Measurements from ENCODE around the gene CCDC70. TPM values are rescaled to one million over a fixed set of nuclear protein-coding genes. Genes with fewer than 3 reads are reported as not detected.
A peak's percentile ranks its signal among the peaks of the same experiment; 100 is the strongest.

The CCDC70 gene
- total RNA-seq, 1 donor from 2014 or later = not detected

- peak; percentile 81 for DNase-seq (ENCODE audit: extremely low spot score, unreplicated experiment)
- Mint-ChIP-seq H3K27me3 (ENCODE audit: unreplicated experiment) (peaks cover 27% of the 10 kb centered on the region), H3K36me3 (ENCODE audit: unreplicated experiment) (no peaks in the 10 kb centered on the region), H3K27ac (ENCODE audit: unreplicated experiment) (no peak overlapping the region), H3K4me1 (ENCODE audit: unreplicated experiment) (no peaks in the 10 kb centered on the region), H3K4me3 (ENCODE audit: unreplicated experiment) (no peak overlapping the region), H3K9me3 (ENCODE audit: unreplicated experiment) (no peaks in the 10 kb centered on the region)
- no peak for TF ChIP-seq CTCF (IDR thresholded peaks at IDR 0.05)
Measured at GRCh38 chr13:51882570-51883225, 20.9 kb downstream of the CCDC70 start.

- H3K4me3 Mint-ChIP-seq (ENCODE audit: unreplicated experiment) = no peak overlapping the region
- no peak overlapping the region for H3K27ac Mint-ChIP-seq (ENCODE audit: unreplicated experiment)
- DNase-seq (ENCODE audit: extremely low spot score, unreplicated experiment) = peak; percentile 64
- H3K36me3 Mint-ChIP-seq (ENCODE audit: unreplicated experiment) = no peaks in the 10 kb centered on the region
- no peaks in the 10 kb centered on the region for H3K9me3 Mint-ChIP-seq (ENCODE audit: unreplicated experiment)
- TF ChIP-seq CTCF (IDR thresholded peaks at IDR 0.05) = no peak
- no peaks in the 10 kb centered on the region for H3K4me1 Mint-ChIP-seq (ENCODE audit: unreplicated experiment)
- H3K27me3 Mint-ChIP-seq (ENCODE audit: unreplicated experiment) = peaks cover 27% of the 10 kb centered on the region
Measured at GRCh38 chr13:51883226-51883600, 21.4 kb downstream of the CCDC70 start.

- H3K27ac Mint-ChIP-seq (ENCODE audit: unreplicated experiment) = no peak overlapping the region
- H3K4me3 Mint-ChIP-seq (ENCODE audit: unreplicated experiment) = no peak overlapping the region
- TF ChIP-seq CTCF (IDR thresholded peaks at IDR 0.05) = no peak
- no peaks in the 10 kb centered on the region for H3K4me1 Mint-ChIP-seq (ENCODE audit: unreplicated experiment)
- peaks cover 33% of the 10 kb centered on the region for H3K27me3 Mint-ChIP-seq (ENCODE audit: unreplicated experiment)
- peak; percentile 2 for DNase-seq (ENCODE audit: extremely low spot score, unreplicated experiment)
- H3K36me3 Mint-ChIP-seq (ENCODE audit: unreplicated experiment) = no peaks in the 10 kb centered on the region
- H3K9me3 Mint-ChIP-seq (ENCODE audit: unreplicated experiment) = no peaks in the 10 kb centered on the region
Measured at GRCh38 chr13:51885651-51886050, 23.9 kb downstream of the CCDC70 start.

GRCh38 chr13:51887468-51887867, 25.7 kb downstream of the CCDC70 start:
- DNase-seq (ENCODE audit: extremely low spot score, unreplicated experiment) = peak; percentile 27
- H3K27ac Mint-ChIP-seq (ENCODE audit: unreplicated experiment) = no peak overlapping the region

GRCh38 chr13:51892657-51893056, 30.9 kb downstream of the CCDC70 start:
- H3K36me3 Mint-ChIP-seq (ENCODE audit: unreplicated experiment) = no peaks in the 10 kb centered on the region
- H3K9me3 Mint-ChIP-seq (ENCODE audit: unreplicated experiment) = no peaks in the 10 kb centered on the region
- peak; percentile 34 for DNase-seq (ENCODE audit: extremely low spot score, unreplicated experiment)
- no peak overlapping the region for H3K4me3 Mint-ChIP-seq (ENCODE audit: unreplicated experiment)
- H3K4me1 Mint-ChIP-seq (ENCODE audit: unreplicated experiment) = peaks cover 1% of the 10 kb centered on the region
- no peak overlapping the region for H3K27ac Mint-ChIP-seq (ENCODE audit: unreplicated experiment)
- H3K27me3 Mint-ChIP-seq (ENCODE audit: unreplicated experiment) = peaks cover 27% of the 10 kb centered on the region
- no peak for TF ChIP-seq CTCF (IDR thresholded peaks at IDR 0.05)

More at GRCh38 chr13:51887468-51887867, 25.7 kb downstream of the CCDC70 start:
- Mint-ChIP-seq H3K36me3 (ENCODE audit: unreplicated experiment) (no peaks in the 10 kb centered on the region), H3K9me3 (ENCODE audit: unreplicated experiment) (no peaks in the 10 kb centered on the region), H3K4me1 (ENCODE audit: unreplicated experiment) (no peaks in the 10 kb centered on the region), H3K27me3 (ENCODE audit: unreplicated experiment) (peaks cover 45% of the 10 kb centered on the region), H3K4me3 (ENCODE audit: unreplicated experiment) (no peak overlapping the region)
- no peak for TF ChIP-seq CTCF (IDR thresholded peaks at IDR 0.05)

Measured in osteocyte (in vitro differentiated cells).